Measurements from ENCODE around the gene CEP44. TPM values are rescaled to one million over a fixed set of nuclear protein-coding genes. Genes with fewer than 3 reads are reported as not detected.

The CEP44 gene
- total and polyA plus RNA-seq, 2 of the 4 experiments (the other 2 are of a cell fraction) = 3.5 to 9.5 TPM

DNA sequence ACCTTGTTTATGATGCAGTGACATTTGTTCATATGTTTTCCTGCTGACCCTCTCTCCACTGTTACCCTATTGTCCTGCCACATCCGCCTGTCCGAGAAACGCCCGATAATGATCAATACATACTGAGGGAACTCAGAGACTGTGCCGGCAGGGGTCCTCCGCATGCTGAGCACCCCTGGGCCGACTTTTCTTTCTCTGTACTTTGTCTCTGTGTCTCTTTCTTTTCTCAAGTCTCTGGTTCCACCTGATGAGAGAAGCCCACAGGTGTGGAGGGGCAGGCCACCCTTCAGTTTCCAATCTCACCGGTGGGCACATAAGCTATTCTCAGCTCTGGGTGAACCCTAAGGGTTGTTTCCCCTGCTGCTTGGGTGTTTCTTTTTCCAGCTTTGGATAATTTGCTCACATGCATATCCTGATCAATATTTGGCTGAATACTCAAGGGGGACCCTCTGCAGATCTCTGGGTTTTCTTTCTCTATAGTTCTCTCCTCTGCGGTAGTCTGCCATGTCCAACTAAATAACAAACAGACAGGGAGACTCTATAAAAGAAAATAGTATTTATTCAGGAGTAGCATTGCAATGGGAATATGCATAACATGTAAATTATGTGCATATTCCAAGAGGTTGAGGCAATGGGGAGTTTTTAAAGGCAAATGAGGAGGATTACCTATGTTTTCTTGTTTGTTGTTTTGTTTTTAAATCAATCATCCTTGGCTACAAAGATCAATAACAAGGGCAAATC is 97.2 kb downstream of the CEP44 start:
- Histone ChIP-seq H3K36me3 (ENCODE audit: control insufficient read depth, insufficient read depth, low read length) (no peaks in the 10 kb centered on the region), H2AFZ (replicated peaks; ENCODE audit: low read length, poor library complexity) (no peak overlapping the region), H3K9ac (ENCODE audit: low read depth, low read length) (no peak overlapping the region), H3K4me3 (ENCODE audit: insufficient read depth, low read depth, low read length) (no peak overlapping the region), H2BK15ac (ENCODE audit: low read depth, low read length) (no peak overlapping the region), H3K4me2 (ENCODE audit: low read depth, low read length) (no peak overlapping the region), H2AK9ac (replicated peaks; ENCODE audit: low read depth, low read length, poor library complexity) (no peak overlapping the region), H2BK20ac (ENCODE audit: low read depth, low read length) (no peak overlapping the region), H3K27me3 (ENCODE audit: control insufficient read depth, insufficient read depth, low read length) (no peaks in the 10 kb centered on the region), H2BK5ac (ENCODE audit: low read depth, low read length, poor library complexity, severe bottlenecking) (no peak overlapping the region), H4K5ac (ENCODE audit: low read depth, low read length) (no peak overlapping the region), H3K23ac (ENCODE audit: low read depth, low read length) (no peak overlapping the region), H3K9me3 (ENCODE audit: control insufficient read depth, insufficient read depth, low read length) (no peaks in the 10 kb centered on the region), H3K18ac (ENCODE audit: low read depth, low read length) (no peak overlapping the region), H3K4me1 (ENCODE audit: control insufficient read depth, insufficient read depth, low read length) (no peaks in the 10 kb centered on the region), H4K8ac (ENCODE audit: low read depth in 2 of 2, low read length in 2 of 2) (no peak overlapping the region), H3K14ac (replicated peaks; ENCODE audit: low read depth, low read length) (no peak overlapping the region), H3K9me1 (ENCODE audit: insufficient read depth, low read length) (no peaks in the 10 kb centered on the region), H2AK5ac (ENCODE audit: low read depth, low read length) (no peak overlapping the region), H3K56ac (ENCODE audit: extremely low read depth, insufficient read depth, low read length) (no peak overlapping the region), H3K79me1 (ENCODE audit: low read depth in 1 of 2, low read length in 2 of 2) (no peaks in the 10 kb centered on the region), H4K91ac (ENCODE audit: insufficient read depth, low read depth, low read length) (no peak overlapping the region), H3K27ac (ENCODE audit: insufficient read depth, low read length) (no peak overlapping the region), H4K20me1 (ENCODE audit: insufficient read depth, low read length) (no peaks in the 10 kb centered on the region), H2BK120ac (ENCODE audit: low read depth, low read length) (no peak overlapping the region), H3K4ac (ENCODE audit: low read depth, low read length) (no peak overlapping the region)
- ChIA-PET POLR2A (ENCODE audit: unreplicated experiment) (no interaction called here), CTCF (no interaction called here)
- intact Hi-C loops (cut with micrococcal nuclease) (no loop called here), dilution Hi-C loops (cut with HindIII; ENCODE audit: low sequenced_read_pairs, unreplicated experiment) (no loop called here), in situ Hi-C loops (cut with MboI; ENCODE audit: low sequenced_read_pairs) (no loop called here)
- no peak for ATAC-seq (ENCODE audit: low read depth)
- no peak for TF ChIP-seq MXI1 (IDR thresholded peaks at IDR 0.05; ENCODE audit: borderline replicate concordance, low read depth, low read length)
- no peak for TF ChIP-seq POLR2A (IDR thresholded peaks at IDR 0.05; ENCODE audit: low read depth, low read length)
- TF ChIP-seq RCOR1 (IDR thresholded peaks at IDR 0.05; ENCODE audit: insufficient replicate concordance, low read length) = no peak
- TF ChIP-seq, protein P1, sequence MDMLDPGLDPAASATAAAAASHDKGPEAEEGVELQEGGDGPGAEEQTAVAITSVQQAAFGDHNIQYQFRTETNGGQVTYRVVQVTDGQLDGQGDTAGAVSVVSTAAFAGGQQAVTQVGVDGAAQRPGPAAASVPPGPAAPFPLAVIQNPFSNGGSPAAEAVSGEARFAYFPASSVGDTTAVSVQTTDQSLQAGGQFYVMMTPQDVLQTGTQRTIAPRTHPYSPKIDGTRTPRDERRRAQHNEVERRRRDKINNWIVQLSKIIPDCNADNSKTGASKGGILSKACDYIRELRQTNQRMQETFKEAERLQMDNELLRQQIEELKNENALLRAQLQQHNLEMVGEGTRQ (IDR thresholded peaks at IDR 0.05; ENCODE audit: low read depth, low read length) = no peak
- TF ChIP-seq, protein P2, sequence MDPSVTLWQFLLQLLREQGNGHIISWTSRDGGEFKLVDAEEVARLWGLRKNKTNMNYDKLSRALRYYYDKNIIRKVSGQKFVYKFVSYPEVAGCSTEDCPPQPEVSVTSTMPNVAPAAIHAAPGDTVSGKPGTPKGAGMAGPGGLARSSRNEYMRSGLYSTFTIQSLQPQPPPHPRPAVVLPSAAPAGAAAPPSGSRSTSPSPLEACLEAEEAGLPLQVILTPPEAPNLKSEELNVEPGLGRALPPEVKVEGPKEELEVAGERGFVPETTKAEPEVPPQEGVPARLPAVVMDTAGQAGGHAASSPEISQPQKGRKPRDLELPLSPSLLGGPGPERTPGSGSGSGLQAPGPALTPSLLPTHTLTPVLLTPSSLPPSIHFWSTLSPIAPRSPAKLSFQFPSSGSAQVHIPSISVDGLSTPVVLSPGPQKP (IDR thresholded peaks at IDR 0.05; ENCODE audit: borderline replicate concordance, low read depth, low read length) = no peak
- no peak for TF ChIP-seq RFX5 (IDR thresholded peaks at IDR 0.05; ENCODE audit: low read depth, low read length)
- TF ChIP-seq MAZ (IDR thresholded peaks at IDR 0.05; ENCODE audit: borderline replicate concordance, low read depth, low read length) = no peak
- no peak for TF ChIP-seq RAD21 (IDR thresholded peaks at IDR 0.05; ENCODE audit: low read length)
- TF ChIP-seq BHLHE40 (IDR thresholded peaks at IDR 0.05; ENCODE audit: low read depth, low read length) = no peak
- no peak for TF ChIP-seq NFE2L2 (IDR thresholded peaks at IDR 0.05; ENCODE audit: low read depth, low read length)
- TF ChIP-seq, protein P3, sequence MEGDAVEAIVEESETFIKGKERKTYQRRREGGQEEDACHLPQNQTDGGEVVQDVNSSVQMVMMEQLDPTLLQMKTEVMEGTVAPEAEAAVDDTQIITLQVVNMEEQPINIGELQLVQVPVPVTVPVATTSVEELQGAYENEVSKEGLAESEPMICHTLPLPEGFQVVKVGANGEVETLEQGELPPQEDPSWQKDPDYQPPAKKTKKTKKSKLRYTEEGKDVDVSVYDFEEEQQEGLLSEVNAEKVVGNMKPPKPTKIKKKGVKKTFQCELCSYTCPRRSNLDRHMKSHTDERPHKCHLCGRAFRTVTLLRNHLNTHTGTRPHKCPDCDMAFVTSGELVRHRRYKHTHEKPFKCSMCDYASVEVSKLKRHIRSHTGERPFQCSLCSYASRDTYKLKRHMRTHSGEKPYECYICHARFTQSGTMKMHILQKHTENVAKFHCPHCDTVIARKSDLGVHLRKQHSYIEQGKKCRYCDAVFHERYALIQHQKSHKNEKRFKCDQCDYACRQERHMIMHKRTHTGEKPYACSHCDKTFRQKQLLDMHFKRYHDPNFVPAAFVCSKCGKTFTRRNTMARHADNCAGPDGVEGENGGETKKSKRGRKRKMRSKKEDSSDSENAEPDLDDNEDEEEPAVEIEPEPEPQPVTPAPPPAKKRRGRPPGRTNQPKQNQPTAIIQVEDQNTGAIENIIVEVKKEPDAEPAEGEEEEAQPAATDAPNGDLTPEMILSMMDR (conservative IDR thresholded peaks at IDR 0.05; ENCODE audit: low read depth, low read length) = no peak
- TF ChIP-seq FOS (IDR thresholded peaks at IDR 0.05; ENCODE audit: low read depth, low read length) = no peak
- no peak for TF ChIP-seq CHD1 (IDR thresholded peaks at IDR 0.05; ENCODE audit: low read depth, low read length)
- DNase-seq = no peak
- BruUV-seq (replicated peaks) = no TSS peak
- 90% methylated on average over 2 of the region's 9 CpGs; no CpG with 5 or more reads in 1 of the 2 experiments for WGBS, 2 experiments (ENCODE audit: extremely low coverage in 2 of 2, insufficient read length in 1 of 2)
